HepG2 (cell line): ENCODE data around the gene SYMPK.

ENCODE experiments used
- EHMT2 ChIP-seq: fragments of 200-600 bp; sonication (generic); IDR thresholded peaks from 2 replicates; pipeline ENCODE4 v1.7.0; 2017; ENCODE audit warnings: antibody characterized with exemption, low read depth, low read length, borderline replicate concordance
- FOXK2 ChIP-seq: fragments of 450-650 bp; IDR thresholded peaks from 2 replicates; pipeline ENCODE4 v1.6.1; 2016
- IRF1 ChIP-seq: sonication (generic); formaldehyde crosslinking; IDR thresholded peaks from 2 replicates; pipeline ENCODE4 v1.4.0; 2020; ENCODE audit warnings: low read depth, mild to moderate bottlenecking, missing genetic modification reagents
- MLXIP ChIP-seq: sonication (generic); formaldehyde crosslinking; IDR thresholded peaks from 2 replicates; pipeline ENCODE4 v1.9.0; 2021; ENCODE audit warnings: missing genetic modification reagents, borderline replicate concordance
- ZNF10 ChIP-seq: sonication (generic); formaldehyde crosslinking; IDR thresholded peaks from 2 replicates; pipeline ENCODE4 v1.4.0; 2020; ENCODE audit warnings: mild to moderate bottlenecking, low read depth, missing genetic modification reagents, borderline replicate concordance
- ZNF274 ChIP-seq: sonication (generic); formaldehyde crosslinking; IDR thresholded peaks from 2 replicates; pipeline ENCODE4 v1.5.1; 2020; ENCODE audit warnings: mild to moderate bottlenecking, missing genetic modification reagents
- ZNF407 ChIP-seq: sonication (generic); formaldehyde crosslinking; IDR thresholded peaks from one replicate; pipeline ENCODE4 v1.5.1; 2020; ENCODE audit warnings: mild to moderate bottlenecking, missing genetic modification reagents; ENCODE audit errors: not compliant biosample characterization
- ZNF580 ChIP-seq: IDR thresholded peaks from 2 replicates; pipeline ENCODE4 v1.6.1; 2016; ENCODE audit warnings: low read depth, borderline replicate concordance

GRCh38 chr19:45814851-45815480 is 48.0 kb downstream of the SYMPK start, which contains the start of gene RSPH6A:
- TF ChIP-seq MLXIP (CRISPR knock-in tag) = no peak
- no peak for TF ChIP-seq IRF1 (CRISPR knock-in tag)
- no peak for TF ChIP-seq ZNF580 (CRISPR knock-in tag)
- no peak for TF ChIP-seq ZNF10
- no peak for TF ChIP-seq FOXK2
- TF ChIP-seq ZNF407 (CRISPR knock-in tag) = no peak
- TF ChIP-seq ZNF274 = no peak
- TF ChIP-seq EHMT2 = no peak
